ENCODE measurements around the gene GRK3. TPM values are rescaled to one million over a fixed set of nuclear protein-coding genes. Genes with fewer than 3 reads are reported as not detected.

The GRK3 gene
- total RNA-seq, 1 experiment from 2014 or later = 14.6 TPM

GRCh38 chr22:25688627-25689026 lies 124.2 kb downstream of the GRK3 start (continued):
- no peak for TF ChIP-seq ZBTB33 (IDR thresholded peaks at IDR 0.05; ENCODE audit: extremely low read depth, insufficient replicate concordance, low read length)
- TF ChIP-seq, protein P1, sequence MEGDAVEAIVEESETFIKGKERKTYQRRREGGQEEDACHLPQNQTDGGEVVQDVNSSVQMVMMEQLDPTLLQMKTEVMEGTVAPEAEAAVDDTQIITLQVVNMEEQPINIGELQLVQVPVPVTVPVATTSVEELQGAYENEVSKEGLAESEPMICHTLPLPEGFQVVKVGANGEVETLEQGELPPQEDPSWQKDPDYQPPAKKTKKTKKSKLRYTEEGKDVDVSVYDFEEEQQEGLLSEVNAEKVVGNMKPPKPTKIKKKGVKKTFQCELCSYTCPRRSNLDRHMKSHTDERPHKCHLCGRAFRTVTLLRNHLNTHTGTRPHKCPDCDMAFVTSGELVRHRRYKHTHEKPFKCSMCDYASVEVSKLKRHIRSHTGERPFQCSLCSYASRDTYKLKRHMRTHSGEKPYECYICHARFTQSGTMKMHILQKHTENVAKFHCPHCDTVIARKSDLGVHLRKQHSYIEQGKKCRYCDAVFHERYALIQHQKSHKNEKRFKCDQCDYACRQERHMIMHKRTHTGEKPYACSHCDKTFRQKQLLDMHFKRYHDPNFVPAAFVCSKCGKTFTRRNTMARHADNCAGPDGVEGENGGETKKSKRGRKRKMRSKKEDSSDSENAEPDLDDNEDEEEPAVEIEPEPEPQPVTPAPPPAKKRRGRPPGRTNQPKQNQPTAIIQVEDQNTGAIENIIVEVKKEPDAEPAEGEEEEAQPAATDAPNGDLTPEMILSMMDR (IDR thresholded peaks at IDR 0.05 in 2 of 3, conservative IDR thresholded peaks at IDR 0.05 in 1 of 3; ENCODE audit: borderline replicate concordance in 1 of 3, insufficient read depth in 1 of 3, low read depth in 2 of 3, low read length in 2 of 3) = no peak
- TF ChIP-seq ELF1 (IDR thresholded peaks at IDR 0.05; ENCODE audit: borderline replicate concordance, low read depth) = no peak
- TF ChIP-seq EZH2phosphoT487 (IDR thresholded peaks at IDR 0.05; ENCODE audit: borderline replicate concordance) = no peak
- no peak for TF ChIP-seq FOSL1 (IDR thresholded peaks at IDR 0.05; ENCODE audit: low read depth)
- TF ChIP-seq CBX3 (IDR thresholded peaks at IDR 0.05; ENCODE audit: low read depth) = no peak

DNA sequence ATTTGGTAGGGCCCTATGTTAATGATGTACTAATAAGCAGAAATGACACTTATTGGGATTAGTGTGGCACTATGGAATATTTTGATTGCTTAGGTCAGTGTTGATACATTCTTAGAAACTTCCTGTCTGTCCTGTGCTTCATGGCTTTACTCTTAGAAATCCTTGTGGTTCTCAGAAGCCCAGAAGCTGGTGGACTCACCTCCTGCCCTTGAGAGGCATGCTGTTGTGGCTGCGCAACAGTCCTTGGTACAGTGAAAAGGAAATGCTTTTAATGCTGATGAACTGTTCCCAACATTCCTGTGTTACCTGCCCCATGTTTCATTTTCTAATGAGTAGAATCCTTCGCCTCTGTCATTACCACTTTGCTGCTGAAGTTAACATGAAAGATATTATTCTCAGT lies 125.2 kb downstream of the GRK3 start:
- no peak overlapping the region for H3K4me2 ChIP-seq (ENCODE audit: low read length)
- H3K4me1 ChIP-seq (ENCODE audit: control insufficient read depth in 1 of 2, insufficient read depth in 2 of 2, low read length in 2 of 2) = no peaks in the 10 kb centered on the region
- no peaks in the 10 kb centered on the region for H4K20me1 ChIP-seq (ENCODE audit: insufficient read depth)
- TF ChIP-seq MAX (IDR thresholded peaks at IDR 0.05) (no peak), RAD21 (IDR thresholded peaks at IDR 0.05; ENCODE audit: low read depth) (no peak), SP1 (IDR thresholded peaks at IDR 0.05; ENCODE audit: low read depth) (no peak), ZFX (IDR thresholded peaks at IDR 0.05) (no peak), ZNF274 (IDR thresholded peaks at IDR 0.05; ENCODE audit: low read depth, low read length) (no peak)
- TF ChIP-seq, protein P2, sequence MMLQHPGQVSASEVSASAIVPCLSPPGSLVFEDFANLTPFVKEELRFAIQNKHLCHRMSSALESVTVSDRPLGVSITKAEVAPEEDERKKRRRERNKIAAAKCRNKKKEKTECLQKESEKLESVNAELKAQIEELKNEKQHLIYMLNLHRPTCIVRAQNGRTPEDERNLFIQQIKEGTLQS (IDR thresholded peaks at IDR 0.05) = no peak
- POLR2A ChIA-PET = no interaction called here
- H3K9me2 ChIP-seq (ENCODE audit: insufficient read depth) = no peaks in the 10 kb centered on the region
- no peak overlapping the region for H3K9ac ChIP-seq (ENCODE audit: low read length)
- H3K9me3 ChIP-seq (ENCODE audit: control insufficient read depth in 1 of 2, insufficient read depth in 1 of 2, low read depth in 1 of 2, low read length in 2 of 2) = no peaks in the 10 kb centered on the region
- no peak overlapping the region for H2AFZ ChIP-seq (ENCODE audit: low read depth, low read length, poor library complexity, severe bottlenecking)
- no peaks in the 10 kb centered on the region; a peak in 1 of 4 replicates for H3K36me3 ChIP-seq (ENCODE audit: control insufficient read depth in 1 of 2, insufficient read depth in 2 of 2, low read length in 2 of 2)
- H3K4me3 ChIP-seq (replicated peaks in 1 of 2; ENCODE audit: low read depth in 1 of 2, low read length in 2 of 2) = no peak overlapping the region
- intact Hi-C loops (cut with micrococcal nuclease) = no loop called here
- ATAC-seq = no peak
- no peaks in the 10 kb centered on the region for H3K27me3 ChIP-seq (ENCODE audit: insufficient read depth, low read length)
- no TSS peak for BruUV-seq (replicated peaks)
- H3K27ac ChIP-seq (ENCODE audit: low read depth, low read length) = no peak overlapping the region
- RAD21 ChIA-PET (ENCODE audit: low non-redundant PET in 1 of 2, low total read pairs in 2 of 2, uncharacterized antibody in 2 of 2, unreplicated experiment in 2 of 2) = no interaction called here
- no peak for DNase-seq (ENCODE audit: low read depth, low spot score)
- no peaks in the 10 kb centered on the region for H3K79me2 ChIP-seq (ENCODE audit: insufficient read depth, low read length)
- CTCF ChIA-PET = no interaction called here
